Thyroid gland (tissue), 4 donors: ENCODE data around the gene SPRN.

Experiments used
- POLR2A ChIP-seq, 2 donors: fragments of 450-650 bp; IDR thresholded peaks; one replicate each; pipeline ENCODE4 v1.6.1; 2017; ENCODE audit warnings: antibody characterized with exemption in 2 of 2, mild to moderate bottlenecking in 2 of 2, moderate library complexity in 1 of 2
- TF ChIP-seq, protein P1 (sequence below), 6 experiments: fragments of 200-600 bp in 3 of 6; fragments of 450-650 bp in 3 of 6; sonication (generic) in 3 of 6; IDR thresholded peaks; one replicate each; pipeline ENCODE4 v1.5.1; 2016 to 2019; ENCODE audit warnings: antibody characterized with exemption in 6 of 6, mild to moderate bottlenecking in 2 of 6, inconsistent platforms in 1 of 6, moderate library complexity in 1 of 6

- TF ChIP-seq, protein P1, sequence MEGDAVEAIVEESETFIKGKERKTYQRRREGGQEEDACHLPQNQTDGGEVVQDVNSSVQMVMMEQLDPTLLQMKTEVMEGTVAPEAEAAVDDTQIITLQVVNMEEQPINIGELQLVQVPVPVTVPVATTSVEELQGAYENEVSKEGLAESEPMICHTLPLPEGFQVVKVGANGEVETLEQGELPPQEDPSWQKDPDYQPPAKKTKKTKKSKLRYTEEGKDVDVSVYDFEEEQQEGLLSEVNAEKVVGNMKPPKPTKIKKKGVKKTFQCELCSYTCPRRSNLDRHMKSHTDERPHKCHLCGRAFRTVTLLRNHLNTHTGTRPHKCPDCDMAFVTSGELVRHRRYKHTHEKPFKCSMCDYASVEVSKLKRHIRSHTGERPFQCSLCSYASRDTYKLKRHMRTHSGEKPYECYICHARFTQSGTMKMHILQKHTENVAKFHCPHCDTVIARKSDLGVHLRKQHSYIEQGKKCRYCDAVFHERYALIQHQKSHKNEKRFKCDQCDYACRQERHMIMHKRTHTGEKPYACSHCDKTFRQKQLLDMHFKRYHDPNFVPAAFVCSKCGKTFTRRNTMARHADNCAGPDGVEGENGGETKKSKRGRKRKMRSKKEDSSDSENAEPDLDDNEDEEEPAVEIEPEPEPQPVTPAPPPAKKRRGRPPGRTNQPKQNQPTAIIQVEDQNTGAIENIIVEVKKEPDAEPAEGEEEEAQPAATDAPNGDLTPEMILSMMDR (IDR thresholded peaks at IDR 0.05), result no peak
- TF ChIP-seq POLR2A (IDR thresholded peaks at IDR 0.05), result no peak
Measured at GRCh38 chr10:133455196-133455595, 30.8 kb upstream of the SPRN start.
